Prostate gland (tissue), 2 donors: ENCODE data around the gene CABP2.

Experiments used
- POLR2A ChIP-seq: fragments of 450-650 bp; IDR thresholded peaks from one replicate; pipeline ENCODE4 v1.6.1; 2016; ENCODE audit warnings: antibody characterized with exemption, mild to moderate bottlenecking
- TF ChIP-seq, protein P1 (sequence below), 4 experiments: fragments of 200-600 bp in 2 of 4; fragments of 450-650 bp in 2 of 4; sonication (generic) in 2 of 4; IDR thresholded peaks; 1 replicate in 3 of 4; 2 replicates in 1 of 4; pipeline ENCODE4 v1.5.1; 2016 to 2019; ENCODE audit warnings: antibody characterized with exemption in 4 of 4, mild to moderate bottlenecking in 2 of 4, moderate library complexity in 2 of 4

GRCh38 chr11:67541198-67541597 lies 18.0 kb upstream of the CABP2 start:
- TF ChIP-seq, protein P1, sequence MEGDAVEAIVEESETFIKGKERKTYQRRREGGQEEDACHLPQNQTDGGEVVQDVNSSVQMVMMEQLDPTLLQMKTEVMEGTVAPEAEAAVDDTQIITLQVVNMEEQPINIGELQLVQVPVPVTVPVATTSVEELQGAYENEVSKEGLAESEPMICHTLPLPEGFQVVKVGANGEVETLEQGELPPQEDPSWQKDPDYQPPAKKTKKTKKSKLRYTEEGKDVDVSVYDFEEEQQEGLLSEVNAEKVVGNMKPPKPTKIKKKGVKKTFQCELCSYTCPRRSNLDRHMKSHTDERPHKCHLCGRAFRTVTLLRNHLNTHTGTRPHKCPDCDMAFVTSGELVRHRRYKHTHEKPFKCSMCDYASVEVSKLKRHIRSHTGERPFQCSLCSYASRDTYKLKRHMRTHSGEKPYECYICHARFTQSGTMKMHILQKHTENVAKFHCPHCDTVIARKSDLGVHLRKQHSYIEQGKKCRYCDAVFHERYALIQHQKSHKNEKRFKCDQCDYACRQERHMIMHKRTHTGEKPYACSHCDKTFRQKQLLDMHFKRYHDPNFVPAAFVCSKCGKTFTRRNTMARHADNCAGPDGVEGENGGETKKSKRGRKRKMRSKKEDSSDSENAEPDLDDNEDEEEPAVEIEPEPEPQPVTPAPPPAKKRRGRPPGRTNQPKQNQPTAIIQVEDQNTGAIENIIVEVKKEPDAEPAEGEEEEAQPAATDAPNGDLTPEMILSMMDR (IDR thresholded peaks at IDR 0.05): no peak
- no peak for TF ChIP-seq POLR2A
